Endothelial cell of umbilical vein (primary cell): ENCODE data around the gene VPS4A. TPM values are rescaled to one million over a fixed set of nuclear protein-coding genes. Genes with fewer than 3 reads are reported as not detected.
"Not testable (repeated sequence)": the region's sequence is repeated elsewhere in the genome, so short reads cannot be mapped to it uniquely, and the experiment has no call there.

ENCODE experiments used
- BruUV-seq: library from RNA; stranded (reverse); fragments of 400-500 nt; replicated peaks from 2 replicates; lab custom pipeline; 2021; lab: Mats Ljungman, UMichigan
- CTCF ChIA-PET: fragments of 300-600, 350-600 bp; sonication (Branson Sonifier 250); formaldehyde crosslinking; loops from one replicate; lab custom pipeline; 2021; ENCODE audit warnings: antibody characterized with exemption, inconsistent platforms; lab: Charles Lee
- POLR2A ChIA-PET: fragments of 300-600, 350-600 bp; sonication (Branson Sonifier 250); formaldehyde crosslinking; loops from one replicate; lab custom pipeline; 2021; ENCODE audit warnings: antibody characterized with exemption, inconsistent platforms; lab: Charles Lee
- DNase-seq: peaks from one replicate; pipeline ENCODE4 v3.0.0-alpha.2; 2011; ENCODE audit warnings: low read depth, low spot score
- FAIRE-seq: peaks from 2 replicates; lab custom pipeline; 2011; peaks lifted over from hg19 to GRCh38; lab: Jason Lieb, UNC
- H2AFZ ChIP-seq: 2 replicates; pipeline ENCODE4 v1.6.0; 2012; ENCODE audit warnings: low read depth, low read length, control low read depth, inconsistent platforms
- H3K27ac ChIP-seq: 2 replicates; pipeline ENCODE4 v1.5.1; 2011; ENCODE audit warnings: low read depth, mild to moderate bottlenecking, control low read depth, low read length, moderate library complexity; ENCODE audit not compliant: insufficient read depth
- H3K27me3 ChIP-seq, 2 experiments: 2 replicates each; pipeline versions ENCODE4 v1.6.0 to v1.6.1; 2011; ENCODE audit warnings: low read length in 2 of 2, mixed read lengths in 1 of 2; ENCODE audit not compliant: control insufficient read depth in 2 of 2, insufficient read depth in 2 of 2
- H3K36me3 ChIP-seq, 2 experiments: 2 replicates in 1 of 2; 3 replicates in 1 of 2; pipeline ENCODE4 v1.5.1; 2011; ENCODE audit warnings: low read length in 2 of 2, mild to moderate bottlenecking in 1 of 2, moderate library complexity in 1 of 2; ENCODE audit not compliant: control insufficient read depth in 2 of 2, insufficient read depth in 2 of 2; ENCODE audit errors: extremely low read depth in 1 of 2
- H3K4me1 ChIP-seq: 3 replicates; pipeline ENCODE4 v1.5.1; 2011; ENCODE audit warnings: mild to moderate bottlenecking, low read length; ENCODE audit not compliant: control insufficient read depth, insufficient read depth; ENCODE audit errors: extremely low read depth
- H3K4me2 ChIP-seq: 2 replicates; pipeline ENCODE4 v1.6.1; 2011; ENCODE audit warnings: low read length, control low read depth, mixed read lengths; ENCODE audit not compliant: insufficient read depth
- H3K4me3 ChIP-seq, 3 experiments: fragments of 200-600 bp in 1 of 3; sonication (generic), shearing (Covaris generic) in 1 of 3; replicated peaks in 1 of 3; 2 replicates each; pipeline ENCODE4 v1.5.1; 2011 to 2016; ENCODE audit warnings: control low read depth in 3 of 3, low read length in 3 of 3, mild to moderate bottlenecking in 2 of 3, inconsistent platforms in 1 of 3, low read depth in 1 of 3, moderate library complexity in 1 of 3; ENCODE audit not compliant: insufficient read depth in 1 of 3
- H3K79me2 ChIP-seq: 2 replicates; pipeline ENCODE4 v1.6.0; 2012; ENCODE audit warnings: low read length, inconsistent platforms; ENCODE audit not compliant: control insufficient read depth, insufficient read depth
- H3K9ac ChIP-seq: replicated peaks from 2 replicates; pipeline ENCODE3; 2011; ENCODE audit warnings: low read length, control low read depth; ENCODE audit not compliant: insufficient read depth; ENCODE audit errors: extremely low read depth
- H3K9me1 ChIP-seq: replicated peaks from 3 replicates; pipeline ENCODE4 v1.6.0; 2011; ENCODE audit warnings: mild to moderate bottlenecking, low read length; ENCODE audit not compliant: control insufficient read depth, insufficient read depth; ENCODE audit errors: extremely low read depth
- H3K9me3 ChIP-seq: replicated peaks from 2 replicates; pipeline ENCODE4 v1.5.1; 2012; ENCODE audit warnings: low read length, inconsistent platforms; ENCODE audit not compliant: control insufficient read depth, insufficient read depth
- H4K20me1 ChIP-seq: replicated peaks from 2 replicates; pipeline ENCODE3; 2011; ENCODE audit warnings: mild to moderate bottlenecking, low read length; ENCODE audit not compliant: control insufficient read depth, insufficient read depth; ENCODE audit errors: extremely low read depth
- CTCF ChIP-seq, 2 donors: IDR thresholded peaks; 1 replicate in 1 of 2; 2 replicates in 1 of 2; pipeline ENCODE4 v1.5.1; 2011; ENCODE audit warnings: low read length in 2 of 2, mild to moderate bottlenecking in 2 of 2, moderate library complexity in 2 of 2, control low read depth in 1 of 2, inconsistent platforms in 1 of 2, low read depth in 1 of 2; ENCODE audit not compliant: insufficient read depth in 1 of 2; ENCODE audit errors: extremely low read depth in 1 of 2
- EZH2 ChIP-seq: IDR thresholded peaks from 2 replicates; pipeline ENCODE4 v1.6.1; 2012; ENCODE audit warnings: borderline replicate concordance, low read depth, mild to moderate bottlenecking, moderate library complexity, low read length, inconsistent platforms; ENCODE audit not compliant: severe bottlenecking
- JUN ChIP-seq: IDR thresholded peaks from 2 replicates; pipeline ENCODE4 v1.6.1; 2011; ENCODE audit warnings: borderline replicate concordance, low read depth; ENCODE audit not compliant: insufficient read length, insufficient read depth
- POLR2AphosphoS5 ChIP-seq: IDR thresholded peaks from 2 replicates; pipeline ENCODE4 v1.6.1; 2012; ENCODE audit warnings: low read depth, mild to moderate bottlenecking, control low read depth, low read length, moderate library complexity; ENCODE audit not compliant: insufficient read depth
- dilution Hi-C: fragments of 300-500 bp; cut with MboI; formaldehyde crosslinking; loops from one replicate; pipeline ENCODE4 v1.15.0; 2019; ENCODE audit warnings: low sequenced_read_pairs; ENCODE audit not compliant: extremely low pct_ligation_motif_present
- intact Hi-C: fragments of 100-400 bp; cut with micrococcal nuclease; formaldehyde crosslinking; loops from one replicate; pipeline ENCODE4 v1.10.0; 2022
- polyA plus RNA-seq, 4 experiments: library from polyadenylated mRNA; depleted of rRNA in 3 of 4; stranded (reverse) in 3 of 4; unstranded in 1 of 4; fragments of >200 nt; gene quantifications; 2 replicates each; pipeline versions ENCODE4 v1.2.1 to v1.2.3, GENCODE V29; 2011 to 2012; ENCODE audit warnings: missing spikeins in 1 of 4
- total RNA-seq: library from RNA; stranded (reverse); gene quantifications from 2 replicates; pipeline ENCODE4 v1.2.3, GENCODE V29; 2021
- TF ChIP-seq, protein P1 (sequence below): IDR thresholded peaks from 2 replicates; pipeline ENCODE4 v1.6.1; 2011; ENCODE audit not compliant: insufficient read depth, insufficient read length

VPS4A gene
- total and polyA plus RNA-seq, 2 donors (not counting 3 experiments of a cell fraction or from before 2014, with no cell fraction given), result 22.3 to 34.8 TPM

DNA sequence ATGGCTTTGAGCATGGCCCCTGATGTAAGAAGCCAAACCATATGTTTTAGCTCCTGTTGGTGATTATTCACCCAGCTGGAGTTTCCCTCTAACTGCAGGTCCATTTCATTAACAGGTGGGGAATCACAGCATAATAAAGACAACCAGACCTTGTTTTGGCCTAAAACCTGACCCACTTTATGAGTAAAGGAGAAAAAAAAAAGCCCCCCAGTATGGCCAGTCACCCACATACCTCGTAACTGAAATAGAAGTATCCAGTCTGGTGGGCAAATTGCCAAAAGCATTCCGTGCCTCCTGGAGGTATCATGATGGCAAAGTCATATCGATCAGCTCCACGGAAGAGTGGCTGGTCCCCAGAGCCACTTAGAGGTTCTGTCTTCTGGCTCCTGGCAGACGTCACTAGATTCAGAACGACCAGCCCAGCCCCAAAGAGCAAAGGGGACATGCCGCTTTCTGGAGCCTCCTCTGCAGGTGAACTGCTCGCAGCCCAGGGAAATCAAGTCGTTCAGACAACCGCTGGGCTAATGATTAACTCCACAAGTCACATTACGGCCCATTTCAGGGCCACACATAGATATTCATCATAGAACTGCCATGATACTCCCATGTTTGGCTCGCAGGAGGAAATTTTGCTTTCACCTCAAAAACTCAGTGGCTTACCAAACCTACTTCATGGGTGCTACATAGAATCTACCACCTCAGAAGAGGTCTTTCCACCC is 40.3 kb downstream of the VPS4A start, which contains the start of gene TMED6:
TSS of gene TMED6 (minus strand) at position 478 of the 719 bp plus-strand sequence. CDS start at position 445, 33 bp downstream.
- Histone ChIP-seq H2AFZ (no peak within 1 kb of the TSS), H3K4me2 (no peak within 1 kb of the TSS), H3K9me3 (no peaks in the 10 kb centered on the region), H3K79me2 (no peaks in the 10 kb centered on the region), H3K4me3 (no peak within 1 kb of the TSS), H3K36me3 (peaks cover 0 to 10% of the 10 kb centered on the region in 2 experiments), H3K27ac (no peak within 1 kb of the TSS), H3K4me1 (no peaks in the 10 kb centered on the region), H3K9ac (no peak within 1 kb of the TSS), H3K9me1 (no peaks in the 10 kb centered on the region), H3K27me3 (no peaks in the 10 kb centered on the region), H4K20me1 (no peaks in the 10 kb centered on the region)
- no peak for FAIRE-seq
- dilution Hi-C loops, result no loop called here
- no peak for DNase-seq
- intact Hi-C loops, result no loop called here
- BruUV-seq, result no TSS peak
- TF ChIP-seq JUN, result no peak
- no peak for TF ChIP-seq EZH2
- TF ChIP-seq, protein P1, sequence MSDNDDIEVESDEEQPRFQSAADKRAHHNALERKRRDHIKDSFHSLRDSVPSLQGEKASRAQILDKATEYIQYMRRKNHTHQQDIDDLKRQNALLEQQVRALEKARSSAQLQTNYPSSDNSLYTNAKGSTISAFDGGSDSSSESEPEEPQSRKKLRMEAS, result no peak
- no peak for TF ChIP-seq CTCF (IDR thresholded peaks at IDR 0.05; ENCODE audit: extremely low read depth in 1 of 2, insufficient read depth in 1 of 2, low read depth in 1 of 2, low read length in 2 of 2)
- TF ChIP-seq POLR2AphosphoS5, result no peak
- POLR2A ChIA-PET, result interaction anchor here (0.6 kb wide), 1 partner anchor 94 kb away, joined by 10 read pairs; no protein-coding TSS in a partner anchor
- CTCF ChIA-PET, result no interaction called here

DNA sequence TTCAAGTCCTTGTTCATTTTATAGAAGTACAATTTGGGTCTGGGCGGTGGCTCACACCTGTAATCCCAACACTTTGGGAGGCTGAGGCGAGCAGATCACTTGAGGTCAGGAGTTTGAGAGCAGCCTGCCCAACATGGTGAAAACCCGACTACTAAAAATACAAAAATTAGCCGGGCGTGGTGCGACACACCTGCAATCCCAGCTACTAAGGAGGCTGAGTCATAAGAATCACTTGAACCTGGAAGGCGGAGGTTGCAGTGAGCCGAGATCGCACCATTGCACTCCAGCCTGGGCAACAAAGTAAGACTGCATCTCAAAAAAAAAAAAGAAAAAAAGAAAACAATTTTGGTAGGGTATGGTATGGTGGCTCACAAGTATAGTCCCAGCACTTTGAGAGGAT is 48.9 kb downstream of the VPS4A start:
- intact Hi-C loops, H3K4me2 ChIP-seq, H3K9me3 ChIP-seq, POLR2A ChIA-PET, H3K4me3 ChIP-seq, H3K9ac ChIP-seq, FAIRE-seq, H3K4me1 ChIP-seq, H3K27me3 ChIP-seq, H3K9me1 ChIP-seq, H3K79me2 ChIP-seq, dilution Hi-C loops, BruUV-seq, CTCF ChIA-PET, DNase-seq, H3K27ac ChIP-seq, H4K20me1 ChIP-seq, H2AFZ ChIP-seq: not testable (repeated sequence)
- H3K36me3 ChIP-seq, result peaks cover 0 to 11% of the 10 kb centered on the region in 2 experiments
